Measurements from ENCODE around the gene MBNL1. TPM values are rescaled to one million over a fixed set of nuclear protein-coding genes. Genes with fewer than 3 reads are reported as not detected.

MBNL1 gene
- total RNA-seq, 1 experiment from 2014 or later, result 201 TPM

DNA sequence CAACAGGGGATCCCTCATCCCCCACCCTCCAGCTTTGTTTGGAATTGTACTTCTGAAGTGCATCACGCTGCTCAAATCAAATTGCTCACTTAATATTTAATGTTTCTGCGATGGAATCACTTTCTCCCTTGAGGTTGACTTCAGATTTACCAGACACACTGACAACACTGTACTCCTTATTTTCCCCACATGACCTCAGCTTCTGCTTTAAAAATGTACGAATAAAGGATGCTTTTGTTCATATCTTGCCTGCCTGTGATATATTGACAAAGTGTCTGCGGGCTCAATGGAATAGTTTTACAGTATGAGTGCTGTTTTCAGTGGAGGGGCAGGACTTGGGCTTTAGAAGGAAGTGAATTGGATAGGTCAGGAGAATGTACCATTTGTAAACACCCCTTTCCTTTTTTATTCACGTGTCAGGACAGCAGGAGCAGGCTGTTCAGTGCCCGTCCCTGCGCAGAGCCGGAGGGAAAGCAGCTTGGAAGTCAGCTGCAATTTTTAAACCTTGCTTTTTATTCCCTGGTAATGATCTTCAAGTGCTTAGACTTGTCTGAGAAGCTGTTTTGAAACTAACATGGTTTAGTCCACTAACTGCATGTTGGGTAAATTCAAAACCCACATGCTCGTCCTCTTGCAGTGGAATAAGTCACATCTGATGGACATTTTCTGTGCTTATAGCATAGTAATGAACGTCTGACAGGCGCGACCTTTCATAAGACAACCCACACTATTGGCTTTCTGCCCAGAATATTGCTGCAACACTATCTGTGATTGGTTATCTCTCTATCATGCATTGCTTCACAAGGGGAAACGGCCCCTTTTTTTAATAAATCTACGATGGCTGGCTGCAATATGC, 29.9 kb downstream of the MBNL1 start:
- peak; percentile 85 for DNase-seq (ENCODE audit: low read depth)

DNA sequence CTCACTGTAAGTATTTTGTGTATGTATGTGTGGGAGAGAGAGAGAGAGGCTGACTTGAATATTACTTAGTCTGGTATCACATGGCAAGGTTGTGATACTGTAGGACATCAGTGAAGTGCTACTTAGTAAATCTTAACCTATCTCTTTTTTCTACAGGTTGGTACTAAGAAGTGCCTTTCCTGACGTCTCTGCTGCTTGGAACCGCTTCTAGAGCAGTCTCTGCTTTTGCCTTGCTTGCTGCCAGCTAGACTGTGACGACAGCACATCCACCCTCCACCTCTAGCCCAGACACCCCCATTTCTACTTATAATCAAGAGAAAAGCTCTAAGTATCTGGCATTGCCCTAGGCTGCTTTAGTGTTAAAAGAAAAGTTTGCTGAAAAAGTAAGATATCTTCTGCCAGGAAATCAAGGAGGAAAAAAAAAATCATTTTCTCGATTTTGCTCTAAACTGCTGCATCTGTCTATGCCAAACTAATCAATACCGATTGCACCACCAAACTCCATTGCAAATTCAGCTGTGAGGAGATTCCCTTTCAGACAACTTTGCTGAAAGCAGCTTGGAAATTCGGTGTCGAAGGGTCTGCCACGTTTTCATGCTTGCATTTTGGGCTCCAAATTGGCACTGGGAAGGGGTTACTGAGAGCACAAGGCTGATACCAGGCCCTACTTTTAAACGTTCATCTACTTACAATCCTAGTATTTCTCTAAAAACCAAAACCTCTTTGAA, 30.7 kb downstream of the MBNL1 start:
- DNase-seq (ENCODE audit: low read depth), result no peak

DNA sequence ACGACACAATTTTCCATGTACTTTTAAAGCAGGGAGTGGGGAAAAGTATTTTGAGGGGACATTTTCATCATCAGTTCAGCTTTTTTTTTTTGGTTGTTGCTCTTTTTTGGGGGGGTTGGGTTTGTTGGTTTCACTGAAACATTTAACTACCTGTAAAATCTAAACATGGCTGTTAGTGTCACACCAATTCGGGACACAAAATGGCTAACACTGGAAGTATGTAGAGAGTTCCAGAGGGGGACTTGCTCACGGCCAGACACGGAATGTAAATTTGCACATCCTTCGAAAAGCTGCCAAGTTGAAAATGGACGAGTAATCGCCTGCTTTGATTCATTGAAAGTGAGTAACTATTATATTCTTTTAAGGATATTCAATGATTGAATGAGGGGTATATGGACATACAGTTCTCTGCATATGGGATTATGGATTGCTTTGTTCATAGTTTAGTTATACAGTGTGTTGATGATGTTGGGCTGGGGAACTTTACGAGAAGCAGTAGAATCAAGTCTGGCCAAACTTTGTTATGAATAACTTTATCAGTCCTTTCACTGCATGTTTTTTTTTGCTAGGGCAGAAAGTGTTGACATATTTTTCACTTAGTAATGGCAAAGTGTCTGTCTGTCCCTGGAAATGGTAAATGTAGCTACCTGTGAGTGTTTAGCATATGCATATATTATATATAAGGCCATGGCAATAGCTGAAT, 31.5 kb downstream of the MBNL1 start:
- DNase-seq (ENCODE audit: low read depth), result no peak

GRCh38 chr3:152301745-152302181, 33.0 kb downstream of the MBNL1 start:
- DNase-seq (ENCODE audit: low read depth), result no peak

DNA sequence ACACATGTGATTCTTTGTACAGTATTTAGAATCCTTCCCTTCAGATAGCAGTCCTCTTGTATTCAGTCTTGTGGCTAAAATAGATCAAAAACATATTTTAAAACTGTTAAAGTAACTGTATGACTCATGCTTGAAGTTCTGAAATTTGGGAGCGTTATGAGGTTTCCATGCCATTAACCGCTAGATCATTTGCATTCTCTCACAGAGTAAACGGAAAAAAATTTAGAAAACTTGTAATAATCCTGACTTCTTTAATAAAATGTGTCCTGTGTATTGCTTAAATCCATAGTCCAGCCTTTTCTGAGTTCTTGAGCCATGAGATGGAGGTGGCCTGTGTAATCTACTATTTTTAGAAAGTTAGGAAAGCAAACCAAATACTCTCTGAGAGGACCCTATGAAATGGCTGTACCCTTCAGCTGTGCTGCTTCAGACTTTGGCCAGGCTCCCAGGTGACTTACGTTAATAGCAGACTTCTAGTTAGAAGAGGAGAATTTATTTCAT, 33.8 kb downstream of the MBNL1 start:
- peak; percentile 80 for DNase-seq (ENCODE audit: low read depth)

GRCh38 chr3:152304160-152304559, 35.4 kb downstream of the MBNL1 start:
- no peak for DNase-seq (ENCODE audit: low read depth)

GRCh38 chr3:152305075-152305474, 36.3 kb downstream of the MBNL1 start:
- DNase-seq (ENCODE audit: low read depth), result no peak

DNA sequence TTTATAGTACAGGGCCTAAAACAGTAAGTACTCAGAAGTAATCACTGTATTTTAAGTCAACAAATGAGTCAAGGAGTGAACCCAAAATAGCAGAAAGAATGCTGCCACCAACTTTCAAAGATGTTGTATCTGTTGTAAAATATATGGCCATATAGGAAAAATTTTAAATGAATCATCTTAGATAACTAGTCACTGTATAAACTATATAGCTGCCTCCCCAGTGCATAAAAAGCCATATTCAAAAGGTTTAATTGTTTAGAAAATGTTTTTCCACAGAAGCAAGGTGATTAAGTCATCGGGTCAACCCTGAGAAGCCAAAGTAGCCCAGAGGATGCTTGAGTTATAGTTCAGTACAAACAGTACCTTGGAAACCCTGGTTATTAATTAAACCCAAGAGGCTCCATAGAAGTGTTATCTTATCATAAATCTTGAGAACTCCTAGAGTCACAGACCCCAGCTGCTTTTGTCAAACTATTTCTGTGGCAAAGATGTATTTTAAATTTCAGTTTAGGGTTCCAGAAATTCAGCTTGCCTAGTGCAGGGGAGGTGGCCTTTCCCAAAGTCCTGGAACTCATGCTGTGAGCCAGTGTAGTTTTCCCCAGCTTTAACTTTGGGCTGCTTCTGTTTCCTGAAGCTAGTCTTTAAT, 39.2 kb downstream of the MBNL1 start:
- peak; percentile 75 for DNase-seq (ENCODE audit: low read depth)

DNA sequence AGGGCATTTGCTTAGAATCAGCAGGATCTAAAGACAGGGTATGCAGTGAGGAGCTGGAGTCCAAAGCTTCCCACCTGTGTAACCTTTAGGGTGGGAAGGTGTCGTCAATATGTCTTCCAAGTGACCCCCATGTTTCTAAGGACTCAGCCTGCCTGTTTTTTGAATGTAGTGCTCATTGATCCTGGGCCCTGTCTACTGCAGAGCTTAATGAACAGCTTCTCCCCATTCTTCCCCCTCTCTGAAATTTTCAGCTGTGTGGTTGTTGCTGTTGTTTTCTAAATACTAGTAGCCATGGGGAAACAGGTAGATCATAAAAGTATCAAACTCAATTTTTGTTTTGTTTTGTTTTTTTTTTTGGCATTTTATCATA, 39.7 kb downstream of the MBNL1 start:
- no peak for DNase-seq (ENCODE audit: low read depth)

DNA sequence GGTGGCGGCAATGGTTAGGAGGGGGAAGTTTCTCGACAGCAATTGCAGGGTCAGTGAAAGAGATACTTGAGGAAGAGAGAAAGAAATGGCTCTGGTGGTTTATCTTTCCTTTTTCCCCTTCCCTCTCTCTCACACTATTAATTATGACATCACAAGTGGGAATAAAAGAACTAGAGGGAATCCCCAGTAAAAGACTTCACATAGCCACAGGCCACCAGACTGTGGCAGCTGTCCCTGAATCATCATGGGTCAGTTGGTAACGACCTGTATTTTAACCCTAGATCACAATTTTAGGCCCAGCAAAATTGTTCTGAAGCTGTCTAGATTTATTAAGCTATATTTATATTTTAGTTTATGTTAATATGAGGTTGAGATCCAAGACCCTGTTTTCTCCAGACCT, 40.3 kb downstream of the MBNL1 start:
- peak; percentile 57 for DNase-seq (ENCODE audit: low read depth)

DNA sequence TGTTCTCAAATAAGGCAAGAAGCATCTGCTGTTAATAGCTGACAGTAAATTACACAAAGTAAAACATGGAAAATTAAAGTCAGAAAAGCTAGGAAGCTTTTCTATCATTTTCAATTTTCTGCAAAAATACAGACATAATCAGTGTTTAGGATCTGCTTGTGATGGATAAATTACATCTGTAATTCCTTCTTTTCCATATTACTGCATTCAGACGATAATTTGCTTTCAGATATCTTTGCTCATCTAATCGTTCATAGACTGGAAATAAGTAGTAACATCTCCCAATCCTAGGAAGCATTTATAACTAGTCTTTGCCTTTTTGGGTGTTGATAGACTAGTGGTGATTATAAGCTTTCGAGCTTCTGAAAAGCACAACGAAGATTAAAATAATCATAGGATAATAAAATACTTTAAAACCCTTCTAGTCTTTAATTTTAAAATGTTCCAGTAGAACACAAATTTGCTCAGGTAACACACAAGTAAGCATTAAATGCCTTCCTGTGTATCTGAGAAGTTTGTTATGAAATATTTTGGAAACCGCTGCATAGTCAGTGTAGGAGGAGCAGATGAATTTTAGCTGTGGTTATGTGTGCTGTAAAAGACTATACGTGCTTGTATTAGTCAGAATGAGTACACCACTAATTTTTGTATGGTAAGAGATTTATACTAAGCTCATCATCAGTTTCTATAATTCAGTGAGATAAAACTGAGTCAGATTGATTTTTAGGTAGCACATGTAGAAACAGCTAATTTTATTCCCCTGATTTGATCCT, 41.0 kb downstream of the MBNL1 start:
- peak; percentile 66 for DNase-seq (ENCODE audit: low read depth)

DNA sequence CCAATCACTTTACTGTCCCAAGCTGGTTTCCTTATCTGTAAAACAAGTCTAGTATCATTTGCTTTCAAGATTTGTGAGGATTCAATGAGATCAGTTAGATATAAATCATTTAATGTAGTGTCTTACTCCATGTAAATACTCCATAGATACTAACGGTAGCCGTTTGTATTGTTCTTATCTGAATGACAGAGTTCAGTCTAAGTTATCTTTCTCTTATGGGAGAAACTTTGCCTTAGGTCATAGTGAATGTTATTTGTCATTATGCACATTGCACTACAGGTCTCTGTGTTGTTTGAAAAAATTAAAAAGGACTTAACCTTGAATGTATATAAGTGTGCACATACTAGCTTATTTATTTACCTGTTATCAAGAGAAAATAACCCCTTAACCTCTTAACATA, 44.7 kb downstream of the MBNL1 start:
- no peak for DNase-seq (ENCODE audit: low read depth)

GRCh38 chr3:152313914-152314313, 45.2 kb downstream of the MBNL1 start:
- no peak for DNase-seq (ENCODE audit: low read depth)

GRCh38 chr3:152314677-152315353, 46.1 kb downstream of the MBNL1 start:
- no peak for DNase-seq (ENCODE audit: low read depth)

DNA sequence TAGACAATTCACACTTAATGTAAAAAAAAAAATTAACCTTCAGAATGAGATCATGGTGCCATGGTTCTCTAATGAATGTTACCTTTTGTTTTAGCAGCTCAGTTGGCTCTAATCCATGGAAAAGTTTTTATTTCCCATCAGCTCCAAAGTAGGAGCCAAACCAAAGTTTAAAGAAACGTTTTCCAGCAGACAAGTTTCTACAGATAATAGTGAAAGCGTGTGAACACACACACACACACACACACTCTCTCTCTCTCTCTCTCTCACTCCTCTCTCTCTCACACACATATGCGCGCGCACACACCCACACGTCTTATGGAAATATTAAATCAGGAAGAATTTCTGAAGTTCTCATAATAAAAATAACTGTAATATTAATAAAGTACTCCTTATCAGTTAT, 46.9 kb downstream of the MBNL1 start:
- peak; percentile 55 for DNase-seq (ENCODE audit: low read depth)

DNA sequence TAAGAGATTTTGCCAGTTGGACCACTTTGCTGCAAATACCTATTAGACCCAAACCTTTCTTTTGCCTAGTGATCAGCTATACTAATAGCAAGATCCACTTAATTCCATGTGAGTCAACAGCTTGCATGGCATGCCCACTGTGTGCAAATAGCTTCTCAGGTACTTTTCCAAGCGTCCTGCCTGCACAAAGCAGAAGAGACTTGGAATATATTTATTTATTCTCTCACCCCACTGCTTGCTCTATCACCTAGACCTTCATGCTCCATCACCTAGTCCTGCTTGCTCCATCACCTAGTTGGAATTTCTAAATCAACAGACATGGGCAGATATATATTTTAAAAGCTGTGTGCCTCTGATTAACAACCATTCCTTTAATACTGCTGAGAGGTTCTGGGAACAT, 47.6 kb downstream of the MBNL1 start:
- DNase-seq (ENCODE audit: low read depth), result no peak

DNA sequence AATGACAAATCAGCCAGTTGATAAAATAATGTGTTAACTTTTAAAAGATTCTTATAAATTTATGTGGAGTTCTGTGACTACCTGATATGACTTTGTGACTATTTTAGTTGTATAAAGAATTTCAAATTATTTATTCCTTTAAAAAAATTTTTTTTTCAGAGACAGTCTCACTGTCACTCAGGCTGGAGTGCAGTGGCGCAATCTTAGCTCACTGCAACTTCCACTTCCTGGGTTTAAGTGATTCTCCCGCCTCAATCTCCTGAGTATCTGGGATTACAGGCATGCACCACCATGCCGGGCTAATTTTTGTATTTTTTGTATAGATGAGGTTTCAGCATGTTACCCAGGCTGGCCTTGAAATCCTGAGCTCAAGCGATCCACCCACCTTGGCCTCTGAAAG, 48.5 kb downstream of the MBNL1 start:
- no peak for DNase-seq (ENCODE audit: low read depth)

GRCh38 chr3:152317956-152318355, 49.2 kb downstream of the MBNL1 start:
- DNase-seq (ENCODE audit: low read depth), result peak; percentile 93

DNA sequence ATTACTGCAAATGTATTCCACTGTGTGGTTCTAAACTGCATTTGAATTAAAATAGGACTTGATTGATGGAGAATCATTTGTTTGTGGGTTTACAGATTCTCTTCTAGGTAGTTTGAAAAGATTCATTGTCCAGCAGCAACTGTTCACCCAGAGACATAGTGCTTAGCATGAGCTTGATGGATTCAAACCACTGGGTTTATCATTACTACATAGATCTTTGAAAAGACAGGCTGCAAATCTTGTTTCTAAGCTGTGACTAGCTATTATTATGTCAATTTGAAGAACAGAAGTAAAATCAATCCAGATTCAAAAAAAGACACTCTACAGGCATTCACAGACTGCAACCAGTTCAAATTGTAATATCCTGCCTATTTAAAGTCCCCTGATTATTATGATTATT, 49.8 kb downstream of the MBNL1 start:
- no peak for DNase-seq (ENCODE audit: low read depth)

GRCh38 chr3:152319256-152319655, 50.5 kb downstream of the MBNL1 start:
- no peak for DNase-seq (ENCODE audit: low read depth)

All from M059J (cell line).